Liver (tissue), 9 donors: ENCODE data around the gene PAX9. TPM values are rescaled to one million over a fixed set of nuclear protein-coding genes. Genes with fewer than 3 reads are reported as not detected.

ENCODE experiments used
- DNase-seq: peaks from one replicate; pipeline ENCODE4 v3.0.0-alpha.2; 2017; ENCODE audit warnings: low spot score
- H3K27ac ChIP-seq, 2 donors: one replicate each; pipeline ENCODE4 v1.7.0; 2013; ENCODE audit warnings: inconsistent platforms in 2 of 2, low read length in 2 of 2, control low read depth in 1 of 2, low read depth in 1 of 2, mild to moderate bottlenecking in 1 of 2
- H3K27me3 ChIP-seq, 4 donors: one replicate each; pipeline versions ENCODE4 v1.6.1 to v1.7.0; 2013; ENCODE audit warnings: low read length in 3 of 4, inconsistent platforms in 1 of 4, mild to moderate bottlenecking in 1 of 4, moderate library complexity in 1 of 4; ENCODE audit not compliant: control insufficient read depth in 4 of 4, insufficient read depth in 4 of 4
- H3K36me3 ChIP-seq, 4 donors: one replicate each; pipeline versions ENCODE4 v1.6.1 to v1.7.0; 2013; ENCODE audit warnings: low read length in 3 of 4, mild to moderate bottlenecking in 3 of 4, low read depth in 1 of 4, moderate library complexity in 1 of 4; ENCODE audit not compliant: control insufficient read depth in 4 of 4, insufficient read depth in 3 of 4
- H3K4me1 ChIP-seq, 4 donors: one replicate each; pipeline versions ENCODE4 v1.6.1 to v1.7.0; 2013; ENCODE audit warnings: low read length in 3 of 4, mild to moderate bottlenecking in 3 of 4, moderate library complexity in 1 of 4; ENCODE audit not compliant: control insufficient read depth in 4 of 4, insufficient read depth in 4 of 4
- H3K4me3 ChIP-seq, 3 donors: one replicate each; pipeline versions ENCODE4 v1.6.1 to v1.7.0; 2013; ENCODE audit warnings: low read length in 3 of 3, control low read depth in 1 of 3, low read depth in 1 of 3, mild to moderate bottlenecking in 1 of 3
- H3K9ac ChIP-seq, 2 donors: one replicate each; pipeline ENCODE4 v1.7.0; 2013; ENCODE audit warnings: low read length in 2 of 2, mild to moderate bottlenecking in 2 of 2, moderate library complexity in 2 of 2, control low read depth in 1 of 2, low read depth in 1 of 2
- H3K9me3 ChIP-seq, 4 donors: one replicate each; pipeline versions ENCODE4 v1.6.1 to v1.7.0; 2013; ENCODE audit warnings: low read length in 3 of 4; ENCODE audit not compliant: control insufficient read depth in 4 of 4
- ATF3 ChIP-seq: IDR thresholded peaks from 2 replicates; pipeline ENCODE4 v1.6.1; 2016; ENCODE audit warnings: antibody characterized with exemption
- CTCF ChIP-seq: fragments of 150-350 bp; IDR thresholded peaks from 2 replicates; pipeline ENCODE4 v1.5.1; 2017; ENCODE audit warnings: improper control_type of control experiment, low read depth, low read length; ENCODE audit not compliant: missing input control
- EGR1 ChIP-seq, 2 donors: IDR thresholded peaks; 2 replicates each; pipeline ENCODE4 v1.6.1; 2016 to 2018; ENCODE audit warnings: antibody characterized with exemption in 2 of 2, low read depth in 2 of 2
- FOXA2 ChIP-seq: IDR thresholded peaks from 2 replicates; pipeline ENCODE4 v1.6.1; 2016; ENCODE audit warnings: antibody characterized with exemption
- GABPA ChIP-seq, 2 donors: IDR thresholded peaks in 1 of 2; conservative IDR thresholded peaks in 1 of 2; 2 replicates each; pipeline ENCODE4 v1.6.1; 2016; ENCODE audit warnings: antibody characterized with exemption in 2 of 2, mild to moderate bottlenecking in 1 of 2, moderate library complexity in 1 of 2
- HNF4A ChIP-seq, 2 donors: conservative IDR thresholded peaks; 2 replicates each; pipeline ENCODE4 v1.6.1; 2016; ENCODE audit warnings: antibody characterized with exemption in 2 of 2, mild to moderate bottlenecking in 2 of 2
- JUND ChIP-seq, 2 donors: IDR thresholded peaks; 2 replicates each; pipeline ENCODE4 v1.6.1; 2016; ENCODE audit warnings: antibody characterized with exemption in 2 of 2
- NR2F2 ChIP-seq: IDR thresholded peaks from 2 replicates; pipeline ENCODE4 v1.6.1; 2016; ENCODE audit warnings: antibody characterized with exemption
- RAD21 ChIP-seq, 2 donors: IDR thresholded peaks; 2 replicates each; pipeline ENCODE4 v1.6.1; 2016; ENCODE audit warnings: antibody characterized with exemption in 2 of 2, mild to moderate bottlenecking in 2 of 2
- REST ChIP-seq: IDR thresholded peaks from 2 replicates; pipeline ENCODE4 v1.6.1; 2016; ENCODE audit warnings: antibody characterized with exemption, mild to moderate bottlenecking
- SP1 ChIP-seq: IDR thresholded peaks from 2 replicates; pipeline ENCODE4 v1.6.1; 2018; ENCODE audit warnings: antibody characterized with exemption, mild to moderate bottlenecking
- TAF1 ChIP-seq: conservative IDR thresholded peaks from 2 replicates; pipeline ENCODE4 v1.6.1; 2016; ENCODE audit warnings: antibody characterized with exemption, mild to moderate bottlenecking
- YY1 ChIP-seq: IDR thresholded peaks from 2 replicates; pipeline ENCODE4 v1.6.1; 2016; ENCODE audit warnings: antibody characterized with exemption, mild to moderate bottlenecking
- ZBTB33 ChIP-seq: IDR thresholded peaks from 2 replicates; pipeline ENCODE4 v1.6.1; 2016; ENCODE audit warnings: antibody characterized with exemption
- WGBS: extraction: QIAGEN DNeasy Blood & Tissue Kit; methylation state at CpG from one replicate; pipeline ENCODE4 v1.1.7; 2013; 5-methylcytosine and 5-hydroxymethylcytosine counted together
- polyA plus RNA-seq, 2 donors: library from polyadenylated mRNA; stranded (reverse) in 1 of 2; unstranded in 1 of 2; fragments of 200-250 nt in 1 of 2; fragments of >200 nt in 1 of 2; fragmentation: Nextera tagmentation in 1 of 2; extraction: Ambion mirVana in 1 of 2; gene quantifications; one replicate each; pipeline versions ENCODE4 v1.2.1 to v1.2.3, GENCODE V29; 2013 to 2015
- total RNA-seq, 2 donors: library from RNA; depleted of rRNA; stranded (reverse); fragments of >200 nt; gene quantifications; one replicate each; pipeline ENCODE4 v1.2.3, GENCODE V29; 2014
- donor health status: healthy.
- donor health status: healthy.
- donor health status: healthy.
- donor health status: healthy.
- donor health status: healthy.

PAX9 gene
- total and polyA plus RNA-seq, 4 donors: 0.03 TPM; not detected in 3

- H3K9ac ChIP-seq: no peak overlapping the region
- DNase-seq: no peak
- TF ChIP-seq FOXA2 (no peak), GABPA (IDR thresholded peaks at IDR 0.05 in 1 of 2, conservative IDR thresholded peaks at IDR 0.05 in 1 of 2) (no peak), YY1 (no peak), ZBTB33 (no peak), ATF3 (no peak), JUND (IDR thresholded peaks at IDR 0.05) (no peak), RAD21 (IDR thresholded peaks at IDR 0.05) (no peak)
- no peaks in the 10 kb centered on the region for H3K4me1 ChIP-seq
- H3K4me3 ChIP-seq: no peak overlapping the region
- H3K9me3 ChIP-seq: peaks cover 0 to 2% (median 0%) of the 10 kb centered on the region in 4 donors
- no peaks in the 10 kb centered on the region for H3K36me3 ChIP-seq
- no peak overlapping the region for H3K27ac ChIP-seq
- peaks cover 0 to 3% (median 0%) of the 10 kb centered on the region in 4 donors for H3K27me3 ChIP-seq
- 87% methylated on average over 2 of the region's 2 CpGs for WGBS
Measured at GRCh38 chr14:36619853-36620252, 41.8 kb upstream of the PAX9 start.

GRCh38 chr14:36625014-36625413 is 36.6 kb upstream of the PAX9 start:
- Histone ChIP-seq H3K4me3 (no peak overlapping the region), H3K4me1 (no peaks in the 10 kb centered on the region), H3K9ac (no peak overlapping the region), H3K27me3 (peaks cover 0 to 3% (median under 1%) of the 10 kb centered on the region in 4 donors), H3K36me3 (no peaks in the 10 kb centered on the region), H3K27ac (no peak overlapping the region), H3K9me3 (peaks cover 0 to 2% (median 0%) of the 10 kb centered on the region in 4 donors)
- no peak for DNase-seq
- TF ChIP-seq HNF4A (conservative IDR thresholded peaks at IDR 0.05): peak in 1 of 2 donors; percentile 26
- TF ChIP-seq JUND (IDR thresholded peaks at IDR 0.05): no peak
- WGBS: 88% methylated on average over 1 of the region's 1 CpG

GRCh38 chr14:36625436-36625835 is 36.2 kb upstream of the PAX9 start:
- no peaks in the 10 kb centered on the region for H3K36me3 ChIP-seq
- WGBS: 79% methylated on average over 4 of the region's 4 CpGs

More at GRCh38 chr14:36625436-36625835, 36.2 kb upstream of the PAX9 start:
- no peak overlapping the region for H3K27ac ChIP-seq
- no peak overlapping the region for H3K9ac ChIP-seq
- peaks cover 0 to 3% (median 0%) of the 10 kb centered on the region in 4 donors for H3K27me3 ChIP-seq
- H3K4me3 ChIP-seq: no peak overlapping the region
- H3K4me1 ChIP-seq: no peaks in the 10 kb centered on the region
- peaks cover 0 to 2% (median 0%) of the 10 kb centered on the region in 4 donors for H3K9me3 ChIP-seq
- DNase-seq: no peak
- TF ChIP-seq CTCF: no peak
- no peak for TF ChIP-seq SP1
- no peak for TF ChIP-seq NR2F2
- TF ChIP-seq REST: no peak
- no peak for TF ChIP-seq RAD21 (IDR thresholded peaks at IDR 0.05)
- TF ChIP-seq EGR1 (IDR thresholded peaks at IDR 0.05; ENCODE audit: low read depth in 2 of 2): no peak
- no peak for TF ChIP-seq TAF1
